GM18870 (cell line): ENCODE results near the gene PLD3.

Experiments used
- ATAC-seq: cut with Tn5 transposase; IDR thresholded peaks from one replicate; pipeline ENCODE4 v1.9.1; 2021; ENCODE audit warnings: moderate library complexity; ENCODE audit not compliant: unreplicated experiment

Gene PLD3

GRCh38 chr19:40425450-40426287 lies 77.2 kb downstream of the PLD3 start, which contains the start of gene SERTAD1:
Gene SERTAD1 (minus strand): TSS chr19:40425992. CDS start chr19:40423546, 2,446 bp downstream.
- peak; percentile 77 for ATAC-seq
